ENCODE results near the gene MAP2K5. TPM values are rescaled to one million over a fixed set of nuclear protein-coding genes. Genes with fewer than 3 reads are reported as not detected.

MAP2K5 gene
- total and polyA plus RNA-seq, 10 of the 15 experiments (the other 5 are each of a cell fraction or from before 2014, with no cell fraction given): 1.3 to 19.4 (median 9.6) TPM

- H3K4me2 ChIP-seq (ENCODE audit: control insufficient read depth, insufficient read depth): no peak overlapping the region
Observed at GRCh38 chr15:67758619-67759300, 216.3 kb downstream of the MAP2K5 start.

More at GRCh38 chr15:67758619-67759300, 216.3 kb downstream of the MAP2K5 start:
- Histone ChIP-seq H2AFZ (ENCODE audit: control insufficient read depth, low read depth, low read length) (no peak overlapping the region), H3K36me3 (ENCODE audit: control insufficient read depth in 2 of 2, insufficient read depth in 2 of 2, low read length in 1 of 2) (no peaks in the 10 kb centered on the region), H3K9ac (ENCODE audit: control insufficient read depth, insufficient read depth, low read length) (no peak overlapping the region), H3K27me3 (replicated peaks in 1 of 2; ENCODE audit: control insufficient read depth in 2 of 2, insufficient read depth in 2 of 2, low read length in 1 of 2) (no peaks in the 10 kb centered on the region), H3K9me3 (replicated peaks; ENCODE audit: control insufficient read depth, insufficient read depth, low read length) (no peaks in the 10 kb centered on the region), H3K27ac (ENCODE audit: control insufficient read depth, insufficient read depth) (no peak overlapping the region), H3K79me2 (ENCODE audit: control insufficient read depth, insufficient read depth, low read length) (no peaks in the 10 kb centered on the region), H3K4me3 (no peak overlapping the region), H4K20me1 (ENCODE audit: control insufficient read depth, insufficient read depth) (no peaks in the 10 kb centered on the region), H3K4me1 (ENCODE audit: control insufficient read depth, insufficient read depth, low read length) (peaks cover 28% of the 10 kb centered on the region)
- RAD21 ChIA-PET (ENCODE audit: unreplicated experiment): interaction anchor here (1.0 kb wide), 1 partner anchor 12 kb away, joined by 3 read pairs; no protein-coding TSS in a partner anchor
- CTCF ChIA-PET: interaction anchor here (0.5 kb wide), 1 partner anchor 30 kb away, joined by 3 read pairs; no protein-coding TSS in a partner anchor
- ATAC-seq (no peak), DNase-seq (ENCODE audit: low read depth, low spot score) (no peak), FAIRE-seq (no peak)
- SMC1A ChIA-PET (ENCODE audit: uncharacterized antibody, unreplicated experiment): interaction anchor here (1.1 kb wide), 1 partner anchor 14 kb away, joined by 3 read pairs; no protein-coding TSS in a partner anchor
- POLR2A ChIA-PET: no interaction called here
- intact Hi-C loops (cut with micrococcal nuclease; ENCODE audit: unreplicated experiment) (no loop called here), in situ Hi-C loops (cut with MboI) (no loop called here)
- 74% methylated on average over 7 of the region's 7 CpGs for WGBS (ENCODE audit: insufficient coverage, insufficient replicate concordance, low lambda C conversion rate, missing lambda C conversion rate)
- no TSS peak for BruUV-seq (replicated peaks)
- TF ChIP-seq MEF2B (IDR thresholded peaks at IDR 0.05; ENCODE audit: partially characterized antibody, poor library complexity, severe bottlenecking) (no peak), CBFB (IDR thresholded peaks at IDR 0.05; ENCODE audit: low read depth) (no peak), CTCF (IDR thresholded peaks at IDR 0.05 in 2 of 3, conservative IDR thresholded peaks at IDR 0.05 in 1 of 3; ENCODE audit: control insufficient read depth in 2 of 3, extremely low read depth in 1 of 3, insufficient read depth in 1 of 3, low read depth in 3 of 3, low read length in 3 of 3) (no peak), JUND (IDR thresholded peaks at IDR 0.05; ENCODE audit: low read depth, low read length) (no peak), BHLHE40 (IDR thresholded peaks at IDR 0.05; ENCODE audit: borderline replicate concordance in 1 of 2, low read depth in 2 of 2, low read length in 1 of 2) (no peak), HDGF (IDR thresholded peaks at IDR 0.05) (no peak), REST (IDR thresholded peaks at IDR 0.05; ENCODE audit: low read depth, low read length) (no peak), RAD21 (IDR thresholded peaks at IDR 0.05; ENCODE audit: insufficient read depth, low read depth, low read length) (no peak), SIX5 (IDR thresholded peaks at IDR 0.05; ENCODE audit: low read depth, low read length, severe bottlenecking) (no peak), POLR2A (IDR thresholded peaks at IDR 0.05; ENCODE audit: low read depth, low read length) (no peak)

All from GM12878 (cell line).